ENCODE measurements around the gene GPX7.

GPX7 gene

DNA sequence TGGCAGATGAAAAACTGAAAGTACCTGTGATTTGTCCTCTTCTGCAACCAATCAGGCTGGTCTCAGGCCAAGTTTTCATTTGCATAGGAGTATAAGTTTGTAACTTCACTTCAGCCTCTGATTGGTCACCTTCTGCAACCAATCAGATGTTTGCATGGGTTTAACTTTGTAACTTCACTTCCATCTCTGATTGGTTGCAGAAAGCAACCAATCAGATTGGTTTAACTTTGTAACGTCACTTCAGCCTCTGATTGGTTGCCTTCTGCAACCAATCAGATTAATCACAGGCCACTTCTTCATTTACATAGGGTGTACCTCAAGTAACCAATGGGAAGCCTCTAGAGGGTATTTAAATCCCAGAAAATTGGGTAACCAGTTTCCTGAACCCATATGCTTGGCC is 30.4 kb upstream of the GPX7 start:
- Histone ChIP-seq H3K4me3 (ENCODE audit: insufficient read depth in 1 of 2, low read depth in 1 of 2, low read length in 2 of 2) (no peak overlapping the region), H3K14ac (ENCODE audit: low read length in 2 of 2) (no peak overlapping the region), H3K9me3 (ENCODE audit: control insufficient read depth, low read length) (no peaks in the 10 kb centered on the region), H3K4me2 (ENCODE audit: low read length, poor library complexity, severe bottlenecking) (no peak overlapping the region), H3K23ac (ENCODE audit: low read length in 2 of 2) (no peak overlapping the region), H2AFZ (ENCODE audit: low read depth, low read length) (no peak overlapping the region), H3K4ac (ENCODE audit: low read depth in 1 of 2, low read length in 2 of 2) (no peak overlapping the region), H4K91ac (ENCODE audit: low read length) (no peak overlapping the region), H2BK15ac (ENCODE audit: low read depth, poor library complexity, severe bottlenecking) (no peak overlapping the region), H3K9ac (ENCODE audit: low read length) (no peak overlapping the region), H3K36me3 (ENCODE audit: control insufficient read depth in 1 of 2, insufficient read depth in 2 of 2, low read depth in 1 of 2, low read length in 2 of 2) (no peaks in the 10 kb centered on the region), H4K8ac (ENCODE audit: low read length) (no peak overlapping the region), H3K27ac (ENCODE audit: low read length, poor library complexity, severe bottlenecking) (no peak overlapping the region), H2BK120ac (ENCODE audit: low read depth, low read length) (no peak overlapping the region), H3K27me3 (ENCODE audit: control insufficient read depth in 1 of 2, insufficient read depth in 1 of 2, low read length in 2 of 2) (no peaks in the 10 kb centered on the region), H3K4me1 (ENCODE audit: control insufficient read depth, insufficient read depth, low read depth, low read length) (no peaks in the 10 kb centered on the region), H3K18ac (ENCODE audit: low read depth in 1 of 2, low read length in 2 of 2) (no peak overlapping the region), H2BK12ac (ENCODE audit: low read length in 2 of 2) (no peak overlapping the region), H3K79me1 (replicated peaks; ENCODE audit: low read length, poor library complexity, severe bottlenecking) (no peaks in the 10 kb centered on the region), H2BK5ac (ENCODE audit: low read depth, low read length, poor library complexity, severe bottlenecking) (no peak overlapping the region), H2AK5ac (ENCODE audit: low read length, severe bottlenecking) (no peak overlapping the region)
- 79% methylated on average over 1 of the region's 1 CpG for WGBS
- DNase-seq, result peak; percentile 16

DNA sequence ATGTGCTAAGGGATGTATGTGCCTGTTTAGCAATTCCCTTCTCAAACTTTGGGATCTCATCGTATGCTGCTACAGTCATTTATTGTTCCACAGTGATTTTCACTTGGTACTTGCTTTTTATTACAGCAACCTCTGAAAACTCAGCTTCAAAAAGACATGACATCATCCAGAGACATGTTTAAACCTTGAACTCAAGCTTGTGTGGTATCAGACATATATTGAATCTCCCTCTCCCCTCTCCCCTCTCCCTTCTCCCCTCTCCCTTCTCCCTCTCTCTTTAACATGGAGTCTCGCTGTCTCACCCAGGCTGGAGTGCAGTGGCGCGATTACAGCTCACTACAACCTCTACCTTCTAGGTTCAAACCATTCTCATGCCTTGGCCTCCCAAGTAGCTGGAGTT is 29.8 kb upstream of the GPX7 start:
- no peak overlapping the region for H3K18ac ChIP-seq (ENCODE audit: low read depth in 1 of 2, low read length in 2 of 2)
- H2BK15ac ChIP-seq (ENCODE audit: low read depth, poor library complexity, severe bottlenecking), result no peak overlapping the region
- no peak overlapping the region for H3K9ac ChIP-seq (ENCODE audit: low read length)
- H2BK120ac ChIP-seq (ENCODE audit: low read depth, low read length), result no peak overlapping the region
- 94% methylated on average over 4 of the region's 4 CpGs for WGBS
- no peak overlapping the region for H3K14ac ChIP-seq (ENCODE audit: low read length in 2 of 2)
- no peak overlapping the region for H3K27ac ChIP-seq (ENCODE audit: low read length, poor library complexity, severe bottlenecking)
- no peak overlapping the region for H2BK12ac ChIP-seq (ENCODE audit: low read length in 2 of 2)
- H3K79me1 ChIP-seq (replicated peaks; ENCODE audit: low read length, poor library complexity, severe bottlenecking), result no peaks in the 10 kb centered on the region
- H4K8ac ChIP-seq (ENCODE audit: low read length), result no peak overlapping the region
- no peak overlapping the region for H2AFZ ChIP-seq (ENCODE audit: low read depth, low read length)
- H3K4me2 ChIP-seq (ENCODE audit: low read length, poor library complexity, severe bottlenecking), result no peak overlapping the region
- no peak overlapping the region for H4K91ac ChIP-seq (ENCODE audit: low read length)
- no peaks in the 10 kb centered on the region for H3K36me3 ChIP-seq (ENCODE audit: control insufficient read depth in 1 of 2, insufficient read depth in 2 of 2, low read depth in 1 of 2, low read length in 2 of 2)
- no peak overlapping the region for H2AK5ac ChIP-seq (ENCODE audit: low read length, severe bottlenecking)
- no peak for DNase-seq
- H3K27me3 ChIP-seq (ENCODE audit: control insufficient read depth in 1 of 2, insufficient read depth in 1 of 2, low read length in 2 of 2), result no peaks in the 10 kb centered on the region
- no peak overlapping the region for H3K23ac ChIP-seq (ENCODE audit: low read length in 2 of 2)
- H3K4ac ChIP-seq (ENCODE audit: low read depth in 1 of 2, low read length in 2 of 2), result no peak overlapping the region
- H2BK5ac ChIP-seq (ENCODE audit: low read depth, low read length, poor library complexity, severe bottlenecking), result no peak overlapping the region
- no peaks in the 10 kb centered on the region for H3K9me3 ChIP-seq (ENCODE audit: control insufficient read depth, low read length)
- H3K4me1 ChIP-seq (ENCODE audit: control insufficient read depth, insufficient read depth, low read depth, low read length), result no peaks in the 10 kb centered on the region
- H3K4me3 ChIP-seq (ENCODE audit: insufficient read depth in 1 of 2, low read depth in 1 of 2, low read length in 2 of 2), result no peak overlapping the region

DNA sequence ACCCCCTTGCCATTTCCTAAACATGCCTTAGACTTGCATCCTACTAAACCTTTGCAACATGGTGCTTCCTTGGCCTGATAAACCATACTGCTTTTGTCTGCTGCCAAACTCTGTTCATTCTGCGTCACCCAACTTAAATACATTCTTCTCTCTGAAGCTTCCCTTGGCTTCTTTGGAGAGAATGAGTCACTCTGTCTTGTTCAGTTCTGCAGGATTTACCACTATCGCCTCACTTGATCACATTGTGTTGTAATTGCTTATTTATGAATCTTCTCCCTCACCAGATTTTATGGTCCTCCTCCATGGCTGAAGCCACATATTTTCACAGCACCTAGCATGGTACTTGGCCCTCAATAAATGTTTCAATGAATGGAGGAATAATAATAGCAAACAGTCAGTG is 27.6 kb upstream of the GPX7 start:
- Histone ChIP-seq H3K27ac (ENCODE audit: low read length, poor library complexity, severe bottlenecking) (no peak overlapping the region), H4K8ac (ENCODE audit: low read length) (no peak overlapping the region), H3K23ac (ENCODE audit: low read length in 2 of 2) (no peak overlapping the region), H2BK12ac (ENCODE audit: low read length in 2 of 2) (no peak overlapping the region), H3K4me2 (ENCODE audit: low read length, poor library complexity, severe bottlenecking) (no peak overlapping the region), H2BK120ac (ENCODE audit: low read depth, low read length) (no peak overlapping the region), H3K27me3 (ENCODE audit: control insufficient read depth in 1 of 2, insufficient read depth in 1 of 2, low read length in 2 of 2) (peaks cover 0 to 4% of the 10 kb centered on the region in 2 experiments), H2BK15ac (ENCODE audit: low read depth, poor library complexity, severe bottlenecking) (no peak overlapping the region), H3K9ac (ENCODE audit: low read length) (no peak overlapping the region), H2BK5ac (ENCODE audit: low read depth, low read length, poor library complexity, severe bottlenecking) (no peak overlapping the region), H3K4ac (ENCODE audit: low read depth in 1 of 2, low read length in 2 of 2) (no peak overlapping the region), H3K4me1 (ENCODE audit: control insufficient read depth, insufficient read depth, low read depth, low read length) (no peaks in the 10 kb centered on the region), H3K18ac (ENCODE audit: low read depth in 1 of 2, low read length in 2 of 2) (no peak overlapping the region), H2AK5ac (ENCODE audit: low read length, severe bottlenecking) (no peak overlapping the region), H2AFZ (ENCODE audit: low read depth, low read length) (no peak overlapping the region), H3K36me3 (ENCODE audit: control insufficient read depth in 1 of 2, insufficient read depth in 2 of 2, low read depth in 1 of 2, low read length in 2 of 2) (no peaks in the 10 kb centered on the region), H3K9me3 (ENCODE audit: control insufficient read depth, low read length) (no peaks in the 10 kb centered on the region), H3K4me3 (ENCODE audit: insufficient read depth in 1 of 2, low read depth in 1 of 2, low read length in 2 of 2) (no peak overlapping the region), H3K79me1 (replicated peaks; ENCODE audit: low read length, poor library complexity, severe bottlenecking) (no peaks in the 10 kb centered on the region), H3K14ac (ENCODE audit: low read length in 2 of 2) (no peak overlapping the region), H4K91ac (ENCODE audit: low read length) (no peak overlapping the region)
- peak; percentile 96 for DNase-seq
- 36% methylated on average over 1 of the region's 2 CpGs for WGBS

DNA sequence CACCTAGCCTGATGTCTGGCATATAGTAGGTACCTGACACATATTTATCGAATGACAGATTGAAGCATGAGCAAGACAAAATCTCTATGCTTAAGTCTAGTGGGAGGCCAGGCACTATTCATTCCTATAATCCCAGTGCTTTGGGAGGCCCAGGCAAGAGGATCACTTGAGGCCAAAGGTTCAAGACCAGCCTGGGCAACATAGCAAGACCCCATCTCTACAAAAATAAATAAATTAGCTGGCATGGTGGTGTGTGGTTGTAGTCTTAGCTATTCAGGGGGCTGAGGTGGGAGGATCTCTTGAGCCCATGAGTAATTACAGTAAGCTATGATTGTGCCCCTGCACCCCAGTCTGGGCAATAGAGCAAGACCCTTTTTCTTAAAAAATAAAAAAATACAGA is 26.1 kb upstream of the GPX7 start:
- no peaks in the 10 kb centered on the region for H3K36me3 ChIP-seq (ENCODE audit: control insufficient read depth in 1 of 2, insufficient read depth in 2 of 2, low read depth in 1 of 2, low read length in 2 of 2)
- H3K23ac ChIP-seq (ENCODE audit: low read length in 2 of 2), result no peak overlapping the region
- DNase-seq, result no peak
- H4K8ac ChIP-seq (ENCODE audit: low read length), result no peak overlapping the region
- no peak overlapping the region for H2BK120ac ChIP-seq (ENCODE audit: low read depth, low read length)
- no peak overlapping the region for H3K4me2 ChIP-seq (ENCODE audit: low read length, poor library complexity, severe bottlenecking)
- no peak overlapping the region for H2AFZ ChIP-seq (ENCODE audit: low read depth, low read length)
- H3K4me3 ChIP-seq (ENCODE audit: insufficient read depth in 1 of 2, low read depth in 1 of 2, low read length in 2 of 2), result no peak overlapping the region
- 100% methylated on average over 1 of the region's 1 CpG for WGBS
- no peak overlapping the region for H3K14ac ChIP-seq (ENCODE audit: low read length in 2 of 2)
- H3K9ac ChIP-seq (ENCODE audit: low read length), result no peak overlapping the region
- H2BK12ac ChIP-seq (ENCODE audit: low read length in 2 of 2), result no peak overlapping the region
- H2BK15ac ChIP-seq (ENCODE audit: low read depth, poor library complexity, severe bottlenecking), result no peak overlapping the region
- H3K4ac ChIP-seq (ENCODE audit: low read depth in 1 of 2, low read length in 2 of 2), result no peak overlapping the region
- H3K4me1 ChIP-seq (ENCODE audit: control insufficient read depth, insufficient read depth, low read depth, low read length), result no peaks in the 10 kb centered on the region
- H2AK5ac ChIP-seq (ENCODE audit: low read length, severe bottlenecking), result no peak overlapping the region
- no peaks in the 10 kb centered on the region for H3K9me3 ChIP-seq (ENCODE audit: control insufficient read depth, low read length)
- no peak overlapping the region for H3K27ac ChIP-seq (ENCODE audit: low read length, poor library complexity, severe bottlenecking)
- peaks cover 0 to 8% of the 10 kb centered on the region in 2 experiments for H3K27me3 ChIP-seq (ENCODE audit: control insufficient read depth in 1 of 2, insufficient read depth in 1 of 2, low read length in 2 of 2)
- H2BK5ac ChIP-seq (ENCODE audit: low read depth, low read length, poor library complexity, severe bottlenecking), result no peak overlapping the region
- no peak overlapping the region for H4K91ac ChIP-seq (ENCODE audit: low read length)
- H3K18ac ChIP-seq (ENCODE audit: low read depth in 1 of 2, low read length in 2 of 2), result no peak overlapping the region
- H3K79me1 ChIP-seq (replicated peaks; ENCODE audit: low read length, poor library complexity, severe bottlenecking), result no peaks in the 10 kb centered on the region
